HL-60/S4 treated with phorbol 12-myristate 13-acetate at 8.2 ng/mL for 4 days and 3 days (cell line): Measurements from ENCODE around the gene SLC22A13.
"Not testable (repeated sequence)": the region's sequence is repeated elsewhere in the genome, so short reads cannot be mapped to it uniquely, and the experiment has no call there.

Source experiments
- in situ Hi-C: fragments of 300-500 bp; cut with MboI; formaldehyde crosslinking; loops from 2 replicates; pipeline ENCODE4 v1.15.0; 2022; ENCODE audit warnings: low sequenced_read_pairs

SLC22A13 gene

GRCh38 chr3:38265604-38266307 lies at the start of gene SLC22A13:
Gene SLC22A13 (plus strand): TSS chr3:38265812. CDS start chr3:38265861, 49 bp downstream.
- in situ Hi-C loops, result no loop called here

- in situ Hi-C loops, result no loop called here
These were observed 45.9 kb upstream of the SLC22A13 start for GRCh38 chr3:38219609-38220197.

DNA sequence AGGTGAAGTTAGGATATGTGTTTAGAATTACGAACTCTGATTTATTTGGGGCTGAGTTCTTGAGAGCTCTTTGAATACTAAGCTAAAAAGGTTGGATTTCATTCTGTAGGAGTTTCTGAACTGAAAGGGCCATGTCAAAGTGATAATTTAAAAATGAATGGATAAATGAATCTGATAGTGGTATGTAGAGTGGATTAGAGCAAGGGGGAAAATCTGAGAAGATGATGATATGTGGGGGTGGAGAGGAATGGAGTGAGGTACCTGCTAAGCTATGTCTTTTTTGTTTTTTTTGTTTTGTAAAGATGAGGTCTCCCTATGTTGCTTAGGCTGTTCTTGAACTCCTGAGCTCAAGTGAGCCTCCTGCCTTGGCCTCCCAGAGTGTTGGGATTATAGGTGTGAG lies 44.6 kb upstream of the SLC22A13 start:
- in situ Hi-C loops, result no loop called here

DNA sequence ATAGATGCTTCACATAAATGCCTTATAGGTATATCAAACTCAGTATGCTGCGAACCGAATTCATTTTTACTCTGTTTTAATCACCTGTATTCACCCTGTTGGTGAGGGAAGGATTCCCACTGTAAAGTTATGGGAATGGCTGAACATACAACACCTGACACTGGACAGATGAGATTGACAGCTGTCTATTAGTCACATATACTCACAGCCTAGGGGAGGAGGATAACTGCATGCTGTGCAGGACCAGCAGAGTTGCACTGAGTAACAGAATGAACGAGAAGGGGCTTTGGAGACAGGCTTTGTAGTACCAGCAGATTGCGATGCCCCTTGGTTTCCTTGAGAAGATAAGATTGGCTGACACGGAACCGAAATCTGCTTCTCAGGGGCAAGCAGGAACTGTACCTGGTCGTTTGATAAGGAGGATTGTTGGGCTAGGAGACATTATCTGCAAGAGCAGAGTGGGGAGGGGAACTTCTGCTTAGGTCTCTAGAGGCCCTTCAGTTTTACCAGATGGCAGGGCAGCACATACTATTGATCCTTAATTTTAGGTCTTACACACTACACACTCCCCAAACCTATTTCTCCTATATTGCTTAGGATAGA lies 43.5 kb upstream of the SLC22A13 start:
- in situ Hi-C loops, result no loop called here

GRCh38 chr3:38224357-38224756 lies 41.3 kb upstream of the SLC22A13 start:
- in situ Hi-C loops, result no loop called here

- in situ Hi-C loops, result no loop called here
These were observed 39.3 kb upstream of the SLC22A13 start for GRCh38 chr3:38226273-38226672.

- in situ Hi-C loops, result no loop called here
These were observed 37.6 kb upstream of the SLC22A13 start for GRCh38 chr3:38227989-38228388.

DNA sequence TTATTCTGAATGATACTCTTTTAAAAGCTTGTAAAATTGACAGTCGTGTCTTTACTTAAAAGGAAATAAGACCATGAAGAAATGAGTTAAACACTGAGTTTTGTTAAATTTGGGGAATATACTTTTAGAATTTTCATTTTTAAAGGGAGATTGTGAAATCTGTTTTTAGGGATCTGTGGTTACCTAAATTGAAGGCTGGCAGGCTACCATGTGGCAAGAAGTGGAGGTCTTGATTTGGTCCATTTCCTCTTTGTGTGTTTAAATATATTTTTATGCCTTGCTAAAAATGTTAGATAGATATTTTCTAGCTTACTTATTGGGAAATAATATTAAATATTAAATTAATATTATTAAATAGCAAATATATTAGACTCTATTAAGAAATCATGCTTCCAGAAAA lies 36.6 kb upstream of the SLC22A13 start:
- in situ Hi-C loops, result no loop called here

DNA sequence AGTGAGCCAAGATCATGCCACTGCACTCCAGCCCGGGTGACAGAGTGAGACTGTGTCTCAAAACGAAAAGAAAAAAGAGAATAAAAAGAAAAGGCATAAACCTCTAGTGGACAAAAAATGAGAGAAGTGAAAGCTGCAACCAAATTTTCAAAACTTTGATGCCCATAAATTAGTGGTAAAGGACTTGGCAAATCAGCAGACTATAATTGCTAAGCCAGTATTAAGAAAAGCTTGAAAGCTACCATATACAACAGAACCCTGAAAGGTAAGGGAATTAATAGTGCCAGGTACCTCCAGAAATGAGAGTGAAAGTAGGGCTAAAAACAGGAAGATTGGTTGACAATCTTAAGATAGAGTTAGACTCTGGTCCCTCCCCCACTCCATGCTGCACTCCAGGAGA lies 32.9 kb upstream of the SLC22A13 start:
- in situ Hi-C loops, result no loop called here

DNA sequence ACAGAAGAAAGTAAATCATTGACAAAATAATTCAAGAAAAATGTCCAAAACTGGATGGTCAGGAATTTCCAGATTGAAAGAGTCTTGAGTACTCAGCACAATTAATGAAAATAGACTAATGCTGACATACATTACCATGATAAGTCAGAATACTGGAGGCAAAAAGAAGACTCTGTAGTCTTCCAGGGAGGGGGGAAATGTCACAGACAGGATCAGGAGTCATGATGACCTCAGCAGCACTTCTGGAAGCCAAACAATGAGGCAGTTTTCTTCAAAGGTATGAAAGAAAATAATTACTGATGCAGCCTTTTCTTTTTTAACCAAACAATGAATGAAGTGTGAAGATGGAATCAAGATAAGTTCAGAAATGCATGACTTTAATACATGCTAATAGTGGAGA lies 30.1 kb upstream of the SLC22A13 start:
- in situ Hi-C loops, result no loop called here

- in situ Hi-C loops, result no loop called here
These were observed 27.1 kb upstream of the SLC22A13 start for GRCh38 chr3:38238416-38239008.

GRCh38 chr3:38242812-38243211 lies 22.8 kb upstream of the SLC22A13 start:
- in situ Hi-C loops, result not testable (repeated sequence)

DNA sequence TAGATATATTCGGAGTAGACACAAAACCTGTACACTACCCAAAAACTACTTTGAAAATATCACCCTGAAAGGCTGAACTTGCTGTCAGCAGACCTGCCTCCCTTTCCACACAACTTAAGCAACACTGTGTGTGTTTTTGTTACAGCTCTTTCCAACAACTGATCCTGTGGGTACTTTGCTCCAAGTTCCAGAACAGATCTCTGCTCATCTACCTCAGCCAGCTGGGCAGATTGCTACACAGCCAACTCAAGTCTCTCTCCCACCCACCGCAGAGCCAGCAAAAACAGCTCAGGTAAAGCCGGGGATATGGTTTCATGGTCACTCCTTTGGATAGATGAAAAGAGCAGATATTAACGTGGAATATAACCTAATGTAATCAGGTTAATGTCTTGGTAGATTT lies 19.7 kb upstream of the SLC22A13 start:
- in situ Hi-C loops, result no loop called here

DNA sequence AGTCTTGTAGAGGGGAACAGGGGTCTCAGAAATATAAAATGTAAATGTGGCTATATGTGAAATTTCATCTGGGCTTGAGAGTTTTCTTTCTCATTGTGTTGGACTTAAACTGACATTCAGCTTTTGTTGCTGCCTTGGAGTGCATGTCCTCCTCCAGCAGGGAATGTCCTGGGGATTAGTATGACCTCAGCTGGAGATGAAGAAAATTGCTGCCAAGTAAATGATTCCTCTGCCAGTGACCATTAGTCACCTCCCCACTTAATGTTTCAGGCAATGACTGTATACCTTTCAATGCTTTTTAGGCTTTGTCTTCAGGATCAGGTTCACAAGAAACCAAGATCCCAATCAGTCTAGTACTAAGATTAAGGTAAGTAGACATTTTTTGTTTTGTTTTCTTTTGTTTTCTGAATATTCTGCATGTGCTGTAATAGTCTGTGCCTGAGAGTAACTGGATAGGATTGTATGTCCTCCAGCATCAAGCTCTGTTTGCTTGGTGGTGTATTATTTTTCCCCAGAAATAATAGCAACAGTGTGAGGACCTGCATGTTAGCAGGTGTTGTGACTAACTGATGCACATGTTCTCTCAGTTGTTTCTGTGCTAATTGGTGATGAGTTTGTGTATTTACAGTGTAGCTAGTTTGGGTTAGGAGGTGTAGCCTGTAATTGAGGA lies 18.1 kb upstream of the SLC22A13 start:
- in situ Hi-C loops, result no loop called here

GRCh38 chr3:38250198-38250597 lies 15.4 kb upstream of the SLC22A13 start:
- in situ Hi-C loops, result no loop called here

DNA sequence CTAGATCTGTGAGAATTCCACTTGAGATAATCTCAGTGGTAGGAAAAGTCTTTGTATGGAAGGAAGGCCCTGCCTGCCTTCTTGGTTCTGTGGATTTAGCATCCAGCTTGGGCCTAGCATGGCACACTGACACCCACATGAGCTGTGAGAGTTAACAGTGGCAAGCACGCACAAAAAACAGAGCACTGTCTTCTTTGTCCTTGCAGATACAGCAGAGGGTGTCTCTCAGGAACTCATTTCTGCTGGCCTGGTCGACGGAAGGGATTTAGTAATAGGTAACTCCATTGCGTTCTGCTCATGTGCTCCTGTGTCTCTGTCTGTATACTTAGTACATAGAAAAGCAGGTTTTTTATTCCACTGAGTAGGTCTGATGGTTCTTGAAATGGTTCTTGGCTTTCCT lies 14.4 kb upstream of the SLC22A13 start:
- in situ Hi-C loops, result no loop called here

DNA sequence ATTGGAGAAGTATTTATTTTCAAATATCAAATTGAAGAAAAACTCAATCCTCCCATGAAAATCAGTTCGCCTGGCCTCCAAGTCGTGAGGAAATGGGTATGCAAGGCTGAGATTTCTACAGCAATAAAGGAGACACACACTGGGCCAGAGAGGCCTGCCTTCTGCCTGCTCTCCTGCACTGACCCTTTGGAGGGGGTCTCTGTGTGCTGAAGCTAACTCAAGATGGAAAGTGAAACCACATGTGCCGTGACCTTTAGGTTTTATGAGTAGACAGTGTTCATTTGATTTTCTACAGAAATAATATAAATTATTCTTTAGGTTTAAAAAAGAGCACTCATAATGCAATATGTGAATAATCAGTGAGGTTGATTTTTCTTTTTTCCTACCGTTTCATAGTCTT lies 11.9 kb upstream of the SLC22A13 start:
- in situ Hi-C loops, result no loop called here

DNA sequence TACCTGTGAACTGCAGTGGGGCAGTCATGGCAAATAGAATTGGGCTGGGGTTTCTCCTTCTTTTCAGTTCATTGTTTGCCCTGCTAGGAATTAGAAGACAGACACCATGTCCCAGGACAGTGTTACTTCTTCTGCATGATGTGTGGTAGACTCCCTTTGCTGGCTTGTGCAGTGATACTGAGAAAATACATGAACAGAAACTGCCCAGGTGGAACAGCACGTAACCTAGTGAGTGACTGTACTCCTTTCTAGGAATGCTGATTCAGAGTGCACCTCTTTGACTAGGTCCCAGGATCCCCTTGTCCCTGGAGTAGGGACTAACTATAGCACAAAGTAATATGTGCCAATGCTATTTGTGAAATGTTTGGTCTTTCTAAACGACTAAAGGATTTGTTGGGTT lies 10.7 kb upstream of the SLC22A13 start:
- in situ Hi-C loops, result no loop called here

DNA sequence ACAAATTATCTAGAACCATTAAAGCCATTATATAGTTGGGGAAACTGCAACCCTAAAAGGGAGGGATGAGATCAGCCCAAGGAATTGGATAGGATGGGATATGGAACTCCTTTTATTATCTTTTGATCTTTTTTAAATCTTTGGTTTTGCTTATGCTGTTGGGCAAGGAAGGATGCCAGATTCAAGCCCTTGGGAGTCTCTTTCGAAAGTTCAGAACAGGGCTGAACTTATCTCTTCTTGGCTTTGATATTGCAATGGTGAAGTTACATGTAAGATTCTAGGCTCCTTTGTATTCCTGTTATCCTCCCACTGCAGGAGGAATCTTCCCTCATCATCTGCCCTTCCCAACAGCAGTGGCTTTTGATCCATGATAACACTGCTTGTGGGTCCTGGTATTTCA lies 10.0 kb upstream of the SLC22A13 start:
- in situ Hi-C loops, result no loop called here

DNA sequence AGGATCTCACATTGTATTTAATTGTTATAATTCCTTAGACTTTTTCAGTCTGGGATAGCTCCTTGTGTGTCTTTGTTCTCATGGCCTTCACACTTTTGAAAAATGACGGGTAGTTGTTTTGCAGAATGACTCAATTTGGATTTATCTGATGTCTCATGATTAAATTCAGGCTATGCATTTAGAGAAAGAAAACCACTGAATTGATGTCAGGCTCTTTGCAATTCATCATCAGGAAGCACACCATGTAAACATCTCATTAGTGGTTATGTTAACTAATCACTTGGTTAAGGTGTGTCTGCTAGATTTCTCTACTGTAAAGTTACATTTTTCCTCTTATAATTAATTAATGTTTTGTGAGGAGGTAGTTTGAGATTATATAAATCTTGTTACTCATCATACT lies 8.0 kb upstream of the SLC22A13 start:
- in situ Hi-C loops, result no loop called here

GRCh38 chr3:38260474-38260873 lies 5.1 kb upstream of the SLC22A13 start:
- in situ Hi-C loops, result no loop called here
